ENCODE data around the gene ABCC6. TPM values are rescaled to one million over a fixed set of nuclear protein-coding genes. Genes with fewer than 3 reads are reported as not detected.
"Not testable (repeated sequence)": the region's sequence is repeated elsewhere in the genome, so short reads cannot be mapped to it uniquely, and the experiment has no call there.

ABCC6 gene
- total and polyA plus RNA-seq, 2 of the 4 experiments (the other 2 are of a cell fraction), result 0.36 to 1.3 TPM

DNA sequence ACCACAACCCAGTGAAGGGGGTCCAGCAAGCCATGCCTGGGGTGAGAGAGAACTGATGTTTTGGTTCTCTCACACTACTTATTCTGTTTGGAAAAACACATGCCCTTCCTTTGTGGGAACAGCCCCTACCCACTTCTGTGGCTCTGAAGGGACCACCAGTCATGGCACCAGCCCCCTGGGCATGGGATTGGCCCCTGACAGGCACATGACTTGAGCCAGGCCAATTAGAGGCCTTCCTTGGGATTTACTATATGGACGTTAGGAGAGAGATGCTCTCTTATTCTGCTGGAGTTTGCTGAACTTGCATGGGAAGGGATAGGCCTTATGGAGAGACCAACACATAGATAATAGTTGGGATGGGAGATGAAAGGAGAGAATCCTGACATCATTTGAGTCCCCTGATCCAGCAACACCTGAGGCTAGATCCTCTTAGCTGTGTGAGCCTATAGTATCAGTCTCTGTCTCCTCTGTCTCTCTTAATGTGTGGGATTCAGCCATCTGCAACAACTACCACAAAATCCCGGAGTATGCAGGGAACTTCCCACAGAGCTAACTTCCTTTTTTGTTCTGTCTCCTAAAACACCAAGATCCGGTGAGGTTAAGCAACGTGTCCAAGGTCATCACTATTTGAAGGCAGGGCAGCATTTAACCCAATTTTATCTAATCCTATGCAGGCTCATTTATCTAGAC, 16.1 kb downstream of the ABCC6 start:
- DNase-seq; H3K27me3 ChIP-seq (ENCODE audit: control insufficient read depth, insufficient read depth, low read length); H2BK20ac ChIP-seq (ENCODE audit: low read depth, low read length); H2BK120ac ChIP-seq (ENCODE audit: low read depth, low read length); H3K4me1 ChIP-seq (ENCODE audit: control insufficient read depth, insufficient read depth, low read length); H3K36me3 ChIP-seq (ENCODE audit: control insufficient read depth, insufficient read depth, low read length); H2BK5ac ChIP-seq (ENCODE audit: low read depth, low read length, poor library complexity, severe bottlenecking); H3K4me2 ChIP-seq (ENCODE audit: low read depth, low read length); H3K9ac ChIP-seq (ENCODE audit: low read depth, low read length); H3K9me1 ChIP-seq (ENCODE audit: insufficient read depth, low read length); H2AK9ac ChIP-seq (replicated peaks; ENCODE audit: low read depth, low read length, poor library complexity); intact Hi-C loops (cut with micrococcal nuclease); H4K5ac ChIP-seq (ENCODE audit: low read depth, low read length); H3K79me1 ChIP-seq (ENCODE audit: low read depth in 1 of 2, low read length in 2 of 2); H3K4me3 ChIP-seq (ENCODE audit: insufficient read depth, low read depth, low read length); H3K4ac ChIP-seq (ENCODE audit: low read depth, low read length); H3K9me3 ChIP-seq (ENCODE audit: control insufficient read depth, insufficient read depth, low read length); H3K23ac ChIP-seq (ENCODE audit: low read depth, low read length); H2AK5ac ChIP-seq (ENCODE audit: low read depth, low read length); in situ Hi-C loops (cut with MboI; ENCODE audit: low sequenced_read_pairs); ATAC-seq (ENCODE audit: low read depth); H3K27ac ChIP-seq (ENCODE audit: insufficient read depth, low read length); dilution Hi-C loops (cut with HindIII; ENCODE audit: low sequenced_read_pairs, unreplicated experiment); H3K14ac ChIP-seq (replicated peaks; ENCODE audit: low read depth, low read length); H4K91ac ChIP-seq (ENCODE audit: insufficient read depth, low read depth, low read length); BruUV-seq (replicated peaks); H3K18ac ChIP-seq (ENCODE audit: low read depth, low read length); H4K8ac ChIP-seq (ENCODE audit: low read depth in 2 of 2, low read length in 2 of 2); H4K20me1 ChIP-seq (ENCODE audit: insufficient read depth, low read length); H2BK15ac ChIP-seq (ENCODE audit: low read depth, low read length); H3K56ac ChIP-seq (ENCODE audit: extremely low read depth, insufficient read depth, low read length); CTCF ChIA-PET; H2AFZ ChIP-seq (replicated peaks; ENCODE audit: low read length, poor library complexity); POLR2A ChIA-PET (ENCODE audit: unreplicated experiment): not testable (repeated sequence)
- no CpG with 5 or more reads among the region's 4 CpGs for WGBS, 2 experiments (ENCODE audit: extremely low coverage in 2 of 2, insufficient read length in 1 of 2)

DNA sequence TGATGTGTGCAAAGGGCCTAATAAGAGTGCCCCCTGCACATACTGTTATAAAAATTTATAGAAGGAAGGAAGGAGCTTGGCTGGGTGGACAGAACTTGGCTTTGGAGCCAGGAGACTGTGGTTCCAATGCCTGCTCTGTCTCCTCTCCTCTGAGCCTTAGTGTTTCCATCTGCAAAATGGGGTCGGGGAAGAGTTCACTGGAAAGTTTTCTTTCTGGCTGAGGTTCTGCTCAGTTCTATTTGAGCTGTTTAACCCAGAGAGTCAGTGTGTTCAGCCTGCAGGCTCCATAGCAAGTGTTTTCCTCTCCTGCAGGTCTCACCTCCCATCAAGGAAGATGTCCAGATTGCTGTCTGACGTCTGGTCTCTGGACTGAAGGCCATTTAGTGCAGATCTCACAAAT, 17.4 kb downstream of the ABCC6 start:
- H2BK120ac ChIP-seq (ENCODE audit: low read depth, low read length); H2AK9ac ChIP-seq (replicated peaks; ENCODE audit: low read depth, low read length, poor library complexity); H3K56ac ChIP-seq (ENCODE audit: extremely low read depth, insufficient read depth, low read length); ATAC-seq (ENCODE audit: low read depth); H2BK15ac ChIP-seq (ENCODE audit: low read depth, low read length); DNase-seq; CTCF ChIA-PET; BruUV-seq (replicated peaks); H2BK20ac ChIP-seq (ENCODE audit: low read depth, low read length); H4K5ac ChIP-seq (ENCODE audit: low read depth, low read length); H3K18ac ChIP-seq (ENCODE audit: low read depth, low read length); H3K4me1 ChIP-seq (ENCODE audit: control insufficient read depth, insufficient read depth, low read length); H3K9me3 ChIP-seq (ENCODE audit: control insufficient read depth, insufficient read depth, low read length); in situ Hi-C loops (cut with MboI; ENCODE audit: low sequenced_read_pairs); H3K14ac ChIP-seq (replicated peaks; ENCODE audit: low read depth, low read length); H3K9ac ChIP-seq (ENCODE audit: low read depth, low read length); H3K4ac ChIP-seq (ENCODE audit: low read depth, low read length); intact Hi-C loops (cut with micrococcal nuclease); H3K4me2 ChIP-seq (ENCODE audit: low read depth, low read length); H4K8ac ChIP-seq (ENCODE audit: low read depth in 2 of 2, low read length in 2 of 2); H2AFZ ChIP-seq (replicated peaks; ENCODE audit: low read length, poor library complexity); H4K20me1 ChIP-seq (ENCODE audit: insufficient read depth, low read length); H4K91ac ChIP-seq (ENCODE audit: insufficient read depth, low read depth, low read length); H3K9me1 ChIP-seq (ENCODE audit: insufficient read depth, low read length); H3K79me1 ChIP-seq (ENCODE audit: low read depth in 1 of 2, low read length in 2 of 2); H2BK5ac ChIP-seq (ENCODE audit: low read depth, low read length, poor library complexity, severe bottlenecking); H3K27me3 ChIP-seq (ENCODE audit: control insufficient read depth, insufficient read depth, low read length); H3K4me3 ChIP-seq (ENCODE audit: insufficient read depth, low read depth, low read length); H3K23ac ChIP-seq (ENCODE audit: low read depth, low read length); H3K36me3 ChIP-seq (ENCODE audit: control insufficient read depth, insufficient read depth, low read length); H2AK5ac ChIP-seq (ENCODE audit: low read depth, low read length); H3K27ac ChIP-seq (ENCODE audit: insufficient read depth, low read length); POLR2A ChIA-PET (ENCODE audit: unreplicated experiment); dilution Hi-C loops (cut with HindIII; ENCODE audit: low sequenced_read_pairs, unreplicated experiment): not testable (repeated sequence)
- WGBS, 2 experiments (ENCODE audit: extremely low coverage in 2 of 2, insufficient read length in 1 of 2), result no CpG with 5 or more reads among the region's 2 CpGs

All from IMR-90 (cell line).